Measurements from ENCODE around the gene WASHC4.
"Not testable (repeated sequence)": the region's sequence is repeated elsewhere in the genome, so short reads cannot be mapped to it uniquely, and the experiment has no call there.

Gene WASHC4

DNA sequence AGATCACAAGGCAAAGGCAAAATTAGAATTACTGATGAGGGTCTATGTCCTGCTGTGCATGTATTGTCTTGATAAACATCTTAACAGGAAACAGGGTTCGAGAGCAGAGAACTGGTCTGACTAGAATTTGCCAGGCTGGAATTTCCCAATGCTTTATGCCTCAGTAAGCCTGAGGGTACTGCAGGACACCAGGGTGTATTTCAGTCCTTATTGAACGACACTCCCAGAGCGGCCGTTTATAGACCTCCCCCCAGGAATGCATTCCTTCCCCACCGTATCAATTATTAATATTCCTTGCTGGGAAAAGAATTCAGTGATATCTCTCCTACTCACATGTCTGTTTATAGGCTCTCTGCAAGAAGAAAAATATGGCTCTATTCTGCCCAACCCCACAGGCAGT is 12.2 kb upstream of the WASHC4 start:
- H3K4me1 ChIP-seq (ENCODE audit: control insufficient read depth, insufficient read depth, low read length); H3K9me3 ChIP-seq (replicated peaks; ENCODE audit: low read length); H3K9ac ChIP-seq (ENCODE audit: low read depth, low read length); H3K36me3 ChIP-seq (ENCODE audit: insufficient read depth, low read length); H3K4me2 ChIP-seq (ENCODE audit: low read length); H3K4me3 ChIP-seq (ENCODE audit: low read length): not testable (repeated sequence)
- H3K27me3 ChIP-seq (ENCODE audit: control insufficient read depth, insufficient read depth, low read length), result peaks cover 20% of the 10 kb centered on the region

DNA sequence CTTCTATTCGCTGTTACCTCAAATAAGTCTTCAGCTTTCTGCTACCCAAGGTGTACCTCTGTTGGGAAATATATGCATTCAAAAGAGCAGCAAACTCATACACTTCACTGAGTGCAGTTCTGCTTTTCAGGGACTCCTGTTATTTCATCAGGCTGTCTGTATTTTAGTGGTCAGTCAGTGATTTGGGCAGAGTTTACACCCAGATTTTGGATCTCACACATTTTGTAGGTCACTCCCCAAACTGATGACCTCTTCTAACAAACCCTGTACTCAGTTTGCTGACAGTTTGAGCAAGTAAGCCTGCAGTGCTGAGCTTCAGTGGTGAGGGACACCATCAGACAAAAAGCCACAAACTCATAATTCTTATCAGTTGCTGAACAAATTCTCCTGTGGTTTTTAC is 8.2 kb upstream of the WASHC4 start:
- Histone ChIP-seq H3K9me3 (replicated peaks; ENCODE audit: low read length) (no peaks in the 10 kb centered on the region), H3K27me3 (ENCODE audit: control insufficient read depth, insufficient read depth, low read length) (peaks cover 4% of the 10 kb centered on the region), H3K4me2 (ENCODE audit: low read length) (no peak overlapping the region), H3K4me3 (ENCODE audit: low read length) (no peak overlapping the region), H3K9ac (ENCODE audit: low read depth, low read length) (no peak overlapping the region), H3K36me3 (ENCODE audit: insufficient read depth, low read length) (no peaks in the 10 kb centered on the region), H3K4me1 (ENCODE audit: control insufficient read depth, insufficient read depth, low read length) (peaks cover 6% of the 10 kb centered on the region)

DNA sequence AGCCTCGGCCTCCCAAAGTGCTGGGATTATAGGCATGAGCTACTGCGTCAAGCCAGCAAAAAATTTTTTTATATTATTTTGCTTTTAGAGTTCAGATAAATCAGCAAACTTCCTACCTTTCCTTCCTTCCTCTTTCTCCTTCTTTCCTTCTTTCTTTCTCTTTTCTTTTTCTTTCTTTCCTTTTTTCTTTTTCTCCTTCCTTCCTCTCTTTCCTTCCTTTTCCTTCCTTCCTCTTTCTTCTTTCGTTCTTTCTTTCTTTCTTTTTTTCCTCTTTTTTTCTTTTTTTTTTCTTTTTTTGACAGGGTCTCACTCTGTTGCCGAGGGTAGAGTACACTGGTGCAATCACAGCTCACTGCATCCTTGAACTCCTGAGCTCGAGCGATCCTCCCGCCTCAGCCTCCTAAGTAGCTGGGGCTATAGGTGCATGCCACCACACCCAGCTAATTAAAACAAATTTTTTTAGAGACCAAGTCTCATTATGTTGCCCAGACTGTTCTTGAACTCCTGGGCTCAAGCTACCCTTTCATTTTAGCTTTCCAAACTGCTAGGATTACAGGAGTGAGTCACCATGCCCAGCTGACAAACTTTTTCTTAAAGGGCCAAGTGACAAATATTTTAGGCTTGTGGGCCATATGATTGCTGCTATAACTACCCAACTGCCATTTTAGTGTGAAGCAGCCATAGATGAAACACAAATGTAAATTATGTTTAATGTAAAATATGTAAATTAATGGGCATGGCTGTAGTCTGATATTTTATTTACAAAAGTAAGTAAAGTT is 7.1 kb upstream of the WASHC4 start:
- H3K27me3 ChIP-seq (ENCODE audit: control insufficient read depth, insufficient read depth, low read length), result peaks cover 4% of the 10 kb centered on the region
- H3K4me1 ChIP-seq (ENCODE audit: control insufficient read depth, insufficient read depth, low read length), result peaks cover 6% of the 10 kb centered on the region
- no peaks in the 10 kb centered on the region for H3K9me3 ChIP-seq (replicated peaks; ENCODE audit: low read length)
- peak overlapping the region; percentile 50 for H3K4me2 ChIP-seq (ENCODE audit: low read length)
- peak overlapping the region; percentile 44 for H3K4me3 ChIP-seq (ENCODE audit: low read length)
- no peak overlapping the region for H3K9ac ChIP-seq (ENCODE audit: low read depth, low read length)
- H3K36me3 ChIP-seq (ENCODE audit: insufficient read depth, low read length), result no peaks in the 10 kb centered on the region

DNA sequence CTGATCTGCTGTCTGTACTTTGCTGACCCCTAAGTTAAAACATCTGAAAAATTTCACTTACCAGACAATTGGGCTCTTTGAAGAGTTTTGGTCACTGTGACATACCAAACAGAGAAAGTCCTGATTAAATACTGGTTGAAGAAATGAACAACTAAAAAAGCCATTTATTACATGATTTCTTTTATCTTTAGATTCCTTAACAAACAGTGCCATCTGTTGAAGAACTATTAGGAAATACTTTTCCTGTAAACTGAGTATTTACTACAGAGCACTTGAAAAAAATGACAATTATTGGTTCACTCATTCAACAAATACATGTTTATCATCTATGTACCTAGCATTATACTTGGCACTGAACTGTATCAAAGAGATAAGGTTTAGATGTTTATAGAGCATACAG is 6.5 kb upstream of the WASHC4 start:
- Histone ChIP-seq H3K27me3 (ENCODE audit: control insufficient read depth, insufficient read depth, low read length) (peaks cover 4% of the 10 kb centered on the region), H3K36me3 (ENCODE audit: insufficient read depth, low read length) (no peaks in the 10 kb centered on the region), H3K4me1 (ENCODE audit: control insufficient read depth, insufficient read depth, low read length) (peaks cover 6% of the 10 kb centered on the region), H3K4me3 (ENCODE audit: low read length) (no peak overlapping the region), H3K9ac (ENCODE audit: low read depth, low read length) (no peak overlapping the region), H3K9me3 (replicated peaks; ENCODE audit: low read length) (no peaks in the 10 kb centered on the region), H3K4me2 (ENCODE audit: low read length) (peak overlapping the region; percentile 50)

DNA sequence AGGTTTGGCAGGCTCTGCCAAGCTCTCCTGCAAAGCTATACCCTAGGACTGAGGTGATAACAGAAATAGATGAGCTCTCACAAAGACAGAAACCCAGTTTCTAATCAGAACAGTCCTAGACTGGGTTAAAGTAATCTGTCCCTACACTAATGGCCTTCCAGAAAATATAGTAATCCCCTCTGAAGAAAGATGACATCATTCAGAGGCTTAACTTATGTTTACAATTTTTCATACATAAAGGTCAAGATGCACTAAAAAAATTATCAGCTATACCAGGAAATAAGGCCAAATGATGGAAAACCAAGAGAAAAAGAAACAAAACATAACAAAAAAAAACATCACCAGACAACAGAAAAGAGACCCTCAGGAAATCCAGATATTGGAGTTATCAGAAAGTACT is 4.9 kb upstream of the WASHC4 start:
- Histone ChIP-seq H3K4me1 (ENCODE audit: control insufficient read depth, insufficient read depth, low read length) (peaks cover 6% of the 10 kb centered on the region), H3K4me2 (ENCODE audit: low read length) (no peak overlapping the region), H3K36me3 (ENCODE audit: insufficient read depth, low read length) (no peaks in the 10 kb centered on the region), H3K4me3 (ENCODE audit: low read length) (no peak overlapping the region), H3K9me3 (replicated peaks; ENCODE audit: low read length) (no peaks in the 10 kb centered on the region), H3K9ac (ENCODE audit: low read depth, low read length) (no peak overlapping the region), H3K27me3 (ENCODE audit: control insufficient read depth, insufficient read depth, low read length) (peaks cover 4% of the 10 kb centered on the region)

DNA sequence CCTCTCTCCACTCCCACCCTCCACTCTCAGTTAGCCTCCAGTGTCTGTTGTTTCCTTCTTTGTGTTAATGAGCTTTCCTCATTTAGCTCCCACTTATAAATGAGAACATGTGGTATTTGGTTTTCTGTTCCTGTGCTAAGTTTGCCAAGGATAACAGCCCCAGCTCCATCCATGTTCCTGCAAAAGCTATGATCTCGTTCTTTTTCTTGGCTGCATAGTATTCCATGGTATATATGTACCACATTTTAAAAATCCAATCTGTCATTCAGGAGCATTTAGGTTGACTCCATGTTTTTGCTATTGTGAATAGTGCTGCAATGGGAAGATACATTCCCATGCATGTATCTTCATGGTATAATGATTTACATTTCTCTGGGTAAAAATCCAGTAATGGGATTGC is 2.8 kb upstream of the WASHC4 start:
- Histone ChIP-seq H3K4me1 (ENCODE audit: control insufficient read depth, insufficient read depth, low read length) (peaks cover 10% of the 10 kb centered on the region), H3K36me3 (ENCODE audit: insufficient read depth, low read length) (no peaks in the 10 kb centered on the region), H3K9ac (ENCODE audit: low read depth, low read length) (no peak overlapping the region), H3K27me3 (ENCODE audit: control insufficient read depth, insufficient read depth, low read length) (no peaks in the 10 kb centered on the region), H3K4me3 (ENCODE audit: low read length) (no peak overlapping the region), H3K4me2 (ENCODE audit: low read length) (no peak overlapping the region), H3K9me3 (replicated peaks; ENCODE audit: low read length) (no peaks in the 10 kb centered on the region)

DNA sequence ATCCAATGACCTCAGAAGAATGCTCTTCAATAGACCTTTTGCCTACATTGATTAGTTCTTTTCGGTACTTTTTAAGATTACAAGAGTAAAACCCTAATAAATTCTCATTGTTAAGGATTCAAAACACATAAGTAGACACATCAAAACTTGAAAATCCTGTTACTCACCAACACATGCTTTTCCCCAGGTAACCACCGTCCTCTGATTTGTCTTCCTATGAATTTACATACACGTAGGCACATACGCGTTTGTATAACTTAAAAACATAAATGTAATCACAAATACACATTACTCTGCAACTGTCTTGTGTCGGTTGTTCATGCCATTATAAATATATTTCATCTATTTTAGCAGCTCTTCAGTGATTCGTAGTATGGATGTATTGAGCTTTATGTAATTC is 910 bp upstream of the WASHC4 start:
- Histone ChIP-seq H3K4me2 (ENCODE audit: low read length) (peak overlapping the region; percentile 86), H3K9me3 (replicated peaks; ENCODE audit: low read length) (no peaks in the 10 kb centered on the region), H3K9ac (ENCODE audit: low read depth, low read length) (peak overlapping the region; percentile 97), H3K4me3 (ENCODE audit: low read length) (peak overlapping the region; percentile 98), H3K27me3 (ENCODE audit: control insufficient read depth, insufficient read depth, low read length) (no peaks in the 10 kb centered on the region), H3K4me1 (ENCODE audit: control insufficient read depth, insufficient read depth, low read length) (peaks cover 16% of the 10 kb centered on the region), H3K36me3 (ENCODE audit: insufficient read depth, low read length) (peaks cover under 1% of the 10 kb centered on the region)

DNA sequence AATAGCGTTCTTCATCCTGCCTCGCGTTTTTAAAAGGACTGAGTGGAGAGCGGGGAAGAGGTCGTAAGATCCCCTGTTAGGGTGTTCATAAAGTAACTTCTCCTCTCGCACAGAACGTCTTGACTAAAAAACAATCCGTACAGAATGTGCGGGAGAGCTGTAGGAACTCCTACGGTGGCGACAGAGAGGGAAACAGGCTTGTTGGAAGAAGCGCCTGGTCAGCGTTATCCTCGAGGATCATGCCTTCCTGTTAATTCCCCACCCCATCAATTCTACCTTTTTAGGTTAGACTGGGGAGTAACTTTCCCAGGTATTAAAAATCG is 399 bp upstream of the WASHC4 start:
- Histone ChIP-seq H3K9me3 (replicated peaks; ENCODE audit: low read length) (no peaks in the 10 kb centered on the region), H3K4me2 (ENCODE audit: low read length) (peak overlapping the region; percentile 86), H3K9ac (ENCODE audit: low read depth, low read length) (peak overlapping the region; percentile 97), H3K36me3 (ENCODE audit: insufficient read depth, low read length) (peaks cover 6% of the 10 kb centered on the region), H3K4me3 (ENCODE audit: low read length) (peak overlapping the region; percentile 98), H3K27me3 (ENCODE audit: control insufficient read depth, insufficient read depth, low read length) (no peaks in the 10 kb centered on the region), H3K4me1 (ENCODE audit: control insufficient read depth, insufficient read depth, low read length) (peaks cover 16% of the 10 kb centered on the region)

DNA sequence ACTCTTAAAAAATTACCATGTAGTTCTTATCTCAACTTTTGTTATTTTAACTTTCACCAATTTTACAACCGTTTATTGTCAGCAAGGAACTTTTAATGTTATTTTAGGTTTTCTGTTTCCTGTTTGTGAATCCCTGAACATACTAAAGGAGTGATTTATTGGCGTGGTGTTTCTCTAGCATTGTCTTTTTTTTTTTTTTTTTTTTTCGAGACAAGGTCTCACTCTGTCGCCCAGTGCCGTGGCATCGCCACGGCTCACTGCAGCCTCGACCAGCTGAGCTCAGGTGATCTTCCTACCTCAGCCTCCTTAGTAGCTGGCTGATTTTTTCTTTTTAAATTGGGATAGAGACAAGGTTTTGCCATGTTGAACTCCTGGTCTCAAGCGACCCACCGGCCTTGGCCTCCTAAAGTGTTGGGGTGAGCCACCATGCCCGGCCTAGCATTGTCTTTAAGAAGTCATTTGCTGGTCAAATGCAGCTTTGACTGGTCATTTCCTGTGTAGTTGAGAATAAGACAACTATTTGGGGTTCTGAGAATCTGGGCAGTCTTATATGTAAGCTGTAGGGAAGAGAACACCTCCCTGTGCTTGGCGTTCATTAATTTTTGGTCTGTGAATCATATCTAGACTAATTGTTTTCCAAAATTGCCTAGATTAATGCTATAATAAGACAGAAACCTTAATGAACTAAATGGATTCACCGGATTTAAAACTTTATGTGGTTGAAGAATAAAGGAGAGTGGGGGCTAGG is 2.1 kb downstream of the WASHC4 start:
- Histone ChIP-seq H3K4me3 (ENCODE audit: low read length) (peak overlapping the region; percentile 98), H3K36me3 (ENCODE audit: insufficient read depth, low read length) (peaks cover 30% of the 10 kb centered on the region), H3K27me3 (ENCODE audit: control insufficient read depth, insufficient read depth, low read length) (no peaks in the 10 kb centered on the region), H3K9ac (ENCODE audit: low read depth, low read length) (peak overlapping the region; percentile 97), H3K4me2 (ENCODE audit: low read length) (peak overlapping the region; percentile 82), H3K4me1 (ENCODE audit: control insufficient read depth, insufficient read depth, low read length) (peaks cover 16% of the 10 kb centered on the region), H3K9me3 (replicated peaks; ENCODE audit: low read length) (no peaks in the 10 kb centered on the region)

DNA sequence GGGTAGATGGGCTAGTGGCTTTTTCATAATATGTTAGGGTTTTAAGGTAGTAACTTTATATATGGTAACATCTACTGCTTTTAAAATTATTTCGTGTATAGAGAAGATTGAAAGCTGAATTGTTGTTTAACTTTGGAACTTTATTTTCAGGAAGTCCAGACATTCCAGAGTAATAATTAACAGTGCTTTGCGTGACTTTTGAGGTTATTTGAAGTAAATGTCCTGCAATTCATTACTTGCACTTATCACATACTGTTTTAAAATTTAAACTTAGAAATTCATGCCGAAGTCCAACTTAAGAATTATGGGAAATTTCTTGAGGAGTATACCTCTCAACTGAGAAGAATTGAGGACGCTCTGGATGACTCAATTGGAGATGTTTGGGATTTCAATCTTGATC is 3.3 kb downstream of the WASHC4 start:
- Histone ChIP-seq H3K4me3 (ENCODE audit: low read length) (no peak overlapping the region), H3K4me1 (ENCODE audit: control insufficient read depth, insufficient read depth, low read length) (peaks cover 16% of the 10 kb centered on the region), H3K9ac (ENCODE audit: low read depth, low read length) (no peak overlapping the region), H3K36me3 (ENCODE audit: insufficient read depth, low read length) (peaks cover 42% of the 10 kb centered on the region), H3K4me2 (ENCODE audit: low read length) (peak overlapping the region; percentile 82), H3K9me3 (replicated peaks; ENCODE audit: low read length) (no peaks in the 10 kb centered on the region), H3K27me3 (ENCODE audit: control insufficient read depth, insufficient read depth, low read length) (no peaks in the 10 kb centered on the region)

DNA sequence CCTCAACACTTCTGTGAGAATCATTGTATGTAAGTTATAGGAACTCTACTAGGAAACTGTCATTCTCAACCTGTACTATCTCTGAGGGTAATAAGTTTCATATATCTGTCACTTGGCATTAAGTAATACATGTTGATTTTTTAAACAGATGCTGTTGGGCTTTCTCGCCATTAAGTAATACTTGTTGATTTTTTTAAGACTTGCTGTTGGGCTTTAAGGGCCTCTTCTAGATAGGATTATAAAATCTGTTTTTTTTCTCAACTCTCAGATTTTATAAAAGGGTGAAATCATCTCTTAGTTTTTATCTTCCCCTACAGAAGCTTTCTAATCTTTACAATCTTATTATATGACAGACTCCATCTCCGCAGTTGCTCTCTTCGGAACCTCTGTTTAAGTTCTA is 5.6 kb downstream of the WASHC4 start:
- Histone ChIP-seq H3K36me3 (ENCODE audit: insufficient read depth, low read length) (peaks cover 65% of the 10 kb centered on the region), H3K9ac (ENCODE audit: low read depth, low read length) (no peak overlapping the region), H3K4me3 (ENCODE audit: low read length) (no peak overlapping the region)

DNA sequence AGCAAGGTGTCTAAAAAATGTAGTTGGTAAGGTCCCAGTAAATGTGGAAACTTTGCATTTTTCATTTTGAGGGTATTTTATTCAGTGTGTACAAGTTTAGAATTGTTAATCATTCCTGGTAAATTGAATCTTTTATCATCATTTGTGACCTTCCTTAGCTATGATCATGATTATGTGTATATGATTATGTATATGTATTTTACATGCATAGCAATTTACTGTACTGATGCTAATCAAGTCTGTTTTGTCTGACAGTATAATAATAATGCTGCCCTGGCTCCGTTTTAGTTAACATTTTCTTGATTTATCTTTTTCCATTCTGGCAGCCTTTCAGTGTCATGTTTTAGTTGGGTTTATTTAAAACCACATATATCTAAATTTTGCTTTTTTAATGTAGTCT is 9.4 kb downstream of the WASHC4 start:
- no peak overlapping the region for H3K4me2 ChIP-seq (ENCODE audit: low read length)
- no peaks in the 10 kb centered on the region for H3K4me1 ChIP-seq (ENCODE audit: control insufficient read depth, insufficient read depth, low read length)
- H3K4me3 ChIP-seq (ENCODE audit: low read length), result no peak overlapping the region
- H3K9me3 ChIP-seq (replicated peaks; ENCODE audit: low read length), result no peaks in the 10 kb centered on the region
- H3K27me3 ChIP-seq (ENCODE audit: control insufficient read depth, insufficient read depth, low read length), result no peaks in the 10 kb centered on the region
- H3K36me3 ChIP-seq (ENCODE audit: insufficient read depth, low read length), result peaks cover 97% of the 10 kb centered on the region
- H3K9ac ChIP-seq (ENCODE audit: low read depth, low read length), result no peak overlapping the region

More for the DNA sequence above, 5.6 kb downstream of the WASHC4 start:
- Histone ChIP-seq H3K4me1 (ENCODE audit: control insufficient read depth, insufficient read depth, low read length) (peaks cover 16% of the 10 kb centered on the region), H3K9me3 (replicated peaks; ENCODE audit: low read length) (no peaks in the 10 kb centered on the region), H3K27me3 (ENCODE audit: control insufficient read depth, insufficient read depth, low read length) (no peaks in the 10 kb centered on the region), H3K4me2 (ENCODE audit: low read length) (no peak overlapping the region)
